HCT116 (cell line): ENCODE results near the gene ZNF814. TPM values are rescaled to one million over a fixed set of nuclear protein-coding genes. Genes with fewer than 3 reads are reported as not detected.
"Not testable (repeated sequence)": the region's sequence is repeated elsewhere in the genome, so short reads cannot be mapped to it uniquely, and the experiment has no call there.

Experiments used
- ATAC-seq: fragments of 200-7000 bp; cut with Tn5 transposase; 2 replicates; pipeline ENCODE4 v1.9.1; 2020; ENCODE audit warnings: mild to moderate bottlenecking, moderate library complexity
- BruUV-seq: library from RNA; stranded (reverse); fragments of 400-500 nt; replicated peaks from 2 replicates; lab custom pipeline; 2021; lab: Mats Ljungman, UMichigan
- CTCF ChIA-PET: fragments of 300-600 bp; sonication (Branson Sonifier 250); formaldehyde crosslinking; loops from one replicate; lab custom pipeline; 2021; ENCODE audit warnings: antibody characterized with exemption; lab: Charles Lee
- POLR2A ChIA-PET: fragments of 300-600, 350-600 bp; sonication (Branson Sonifier 250); formaldehyde crosslinking; loops from one replicate; lab custom pipeline; 2021; ENCODE audit warnings: antibody characterized with exemption; lab: Charles Lee
- RAD21 ChIA-PET, 2 experiments: fragments of 300-600 bp; sonication (Branson Sonifier 250); formaldehyde crosslinking; loops; one replicate each; lab custom pipeline; 2023; ENCODE audit warnings: low total read pairs in 2 of 2; ENCODE audit not compliant: uncharacterized antibody in 2 of 2, unreplicated experiment in 2 of 2, low non-redundant PET in 1 of 2; lab: Charles Lee
- DNase-seq: peaks from one replicate; pipeline ENCODE4 v3.0.0-alpha.2; 2010; ENCODE audit warnings: low read depth, low spot score
- H2AFZ ChIP-seq: fragments of 200-600 bp; shearing (Covaris generic), sonication (generic); 2 replicates; pipeline ENCODE4 v1.6.1; 2017; ENCODE audit warnings: low read depth, mixed run types, mixed read lengths, antibody characterized with exemption, low read length; ENCODE audit not compliant: poor library complexity, severe bottlenecking
- H3K27ac ChIP-seq: 2 replicates; pipeline ENCODE4 v1.5.1; 2012; ENCODE audit warnings: low read depth, low read length
- H3K27me3 ChIP-seq: fragments of 200-600 bp; sonication (generic); 2 replicates; pipeline ENCODE4 v1.6.1; 2016; ENCODE audit warnings: mixed run types, low read length, mixed read lengths; ENCODE audit not compliant: insufficient read depth
- H3K36me3 ChIP-seq, 2 experiments: fragments of 200-500 bp in 1 of 2; fragments of 200-600 bp in 1 of 2; sonication (Bioruptor generic) in 1 of 2; sonication (generic) in 1 of 2; 2 replicates each; pipeline versions ENCODE4 v1.5.1 to v1.6.1; 2014 to 2016; ENCODE audit warnings: low read length in 2 of 2, inconsistent platforms in 1 of 2, mixed read lengths in 1 of 2, mixed run types in 1 of 2; ENCODE audit not compliant: insufficient read depth in 2 of 2, control insufficient read depth in 1 of 2
- H3K4me1 ChIP-seq, 2 experiments: fragments of 200-600 bp in 1 of 2; sonication (generic) in 1 of 2; 2 replicates each; pipeline versions ENCODE4 v1.5.1 to v1.6.1; 2012 to 2017; ENCODE audit warnings: low read length in 2 of 2, inconsistent platforms in 1 of 2, mild to moderate bottlenecking in 1 of 2, mixed read lengths in 1 of 2, mixed run types in 1 of 2, moderate library complexity in 1 of 2; ENCODE audit not compliant: insufficient read depth in 2 of 2, control insufficient read depth in 1 of 2
- H3K4me2 ChIP-seq: fragments of 200-600 bp; sonication (generic); 2 replicates; pipeline ENCODE4 v1.6.1; 2017; ENCODE audit warnings: mixed run types, low read length, mixed read lengths
- H3K4me3 ChIP-seq, 2 experiments: fragments of 200-600 bp in 1 of 2; sonication (generic) in 1 of 2; replicated peaks in 1 of 2; 2 replicates each; pipeline ENCODE4 v1.5.1; 2011 to 2016; ENCODE audit warnings: low read length in 2 of 2, control low read depth in 1 of 2, low read depth in 1 of 2, mild to moderate bottlenecking in 1 of 2, mixed read lengths in 1 of 2, mixed run types in 1 of 2
- H3K79me2 ChIP-seq: fragments of 200-600 bp; sonication (generic); 2 replicates; pipeline ENCODE4 v1.6.1; 2017; ENCODE audit warnings: mild to moderate bottlenecking, mixed run types, low read length, moderate library complexity, mixed read lengths; ENCODE audit not compliant: insufficient read depth
- H3K9ac ChIP-seq: fragments of 200-600 bp; sonication (generic); 2 replicates; pipeline ENCODE4 v1.6.1; 2016; ENCODE audit warnings: low read length, mixed read lengths
- H3K9me2 ChIP-seq: fragments of 200-600 bp; sonication (generic), shearing (Covaris generic); 2 replicates; pipeline ENCODE4 v1.6.1; 2017; ENCODE audit warnings: mixed run types, mild to moderate bottlenecking, moderate library complexity; ENCODE audit not compliant: insufficient read depth
- H3K9me3 ChIP-seq, 2 experiments: fragments of 200-500 bp in 1 of 2; fragments of 200-600 bp in 1 of 2; sonication (Bioruptor generic) in 1 of 2; sonication (generic) in 1 of 2; 2 replicates each; pipeline ENCODE4 v1.6.1; 2014 to 2017; ENCODE audit warnings: low read length in 2 of 2, mixed read lengths in 2 of 2, inconsistent platforms in 1 of 2, low read depth in 1 of 2, mild to moderate bottlenecking in 1 of 2, mixed run types in 1 of 2, moderate library complexity in 1 of 2; ENCODE audit not compliant: control insufficient read depth in 1 of 2, insufficient read depth in 1 of 2
- H4K20me1 ChIP-seq: fragments of 200-600 bp; sonication (generic), shearing (Covaris generic); 2 replicates; pipeline ENCODE4 v1.6.1; 2017; ENCODE audit warnings: mixed run types, mild to moderate bottlenecking, moderate library complexity; ENCODE audit not compliant: insufficient read depth
- CBX3 ChIP-seq: IDR thresholded peaks from 2 replicates; pipeline ENCODE4 v1.6.1; 2012; ENCODE audit warnings: low read depth
- EGR1 ChIP-seq: IDR thresholded peaks from 2 replicates; pipeline ENCODE4 v1.6.1; 2012; ENCODE audit warnings: low read depth
- ELF1 ChIP-seq: IDR thresholded peaks from 2 replicates; pipeline ENCODE4 v1.6.1; 2012; ENCODE audit warnings: low read depth, borderline replicate concordance
- FOSL1 ChIP-seq: IDR thresholded peaks from 2 replicates; pipeline ENCODE4 v1.6.1; 2012; ENCODE audit warnings: low read depth
- POLR2AphosphoS5 ChIP-seq: IDR thresholded peaks from 2 replicates; pipeline ENCODE4 v1.6.1; 2011; ENCODE audit warnings: mild to moderate bottlenecking, low read depth, low read length, moderate library complexity
- RAD21 ChIP-seq: IDR thresholded peaks from 2 replicates; pipeline ENCODE4 v1.6.1; 2012; ENCODE audit warnings: low read depth, mild to moderate bottlenecking
- SP1 ChIP-seq: IDR thresholded peaks from 2 replicates; pipeline ENCODE4 v1.6.1; 2012; ENCODE audit warnings: low read depth
- SRF ChIP-seq: IDR thresholded peaks from 2 replicates; pipeline ENCODE4 v1.6.1; 2012; ENCODE audit warnings: low read depth
- YY1 ChIP-seq: IDR thresholded peaks from 2 replicates; pipeline ENCODE4 v1.6.1; 2011; ENCODE audit warnings: low read length, low read depth, moderate library complexity, mild to moderate bottlenecking; ENCODE audit not compliant: insufficient replicate concordance; ENCODE audit errors: extremely low read depth
- intact Hi-C: fragments of 100-400 bp; cut with micrococcal nuclease; formaldehyde crosslinking; loops from 2 replicates; pipeline ENCODE4 v1.10.0; 2022
- total RNA-seq: library from RNA; stranded (reverse); gene quantifications from one replicate; pipeline ENCODE4 v1.2.1, GENCODE V29; 2021; ENCODE audit not compliant: unreplicated experiment
- TF ChIP-seq, protein P1 (sequence below): IDR thresholded peaks from 2 replicates; pipeline ENCODE4 v1.6.1; 2012
- TF ChIP-seq, protein P2 (sequence below): IDR thresholded peaks from 2 replicates; pipeline ENCODE4 v1.6.1; 2012; ENCODE audit warnings: low read depth
- TF ChIP-seq, protein P3 (sequence below): IDR thresholded peaks from 2 replicates; pipeline ENCODE4 v1.6.1; 2011; ENCODE audit warnings: mild to moderate bottlenecking, low read length, moderate library complexity; ENCODE audit not compliant: insufficient replicate concordance; ENCODE audit errors: extremely low read depth
- TF ChIP-seq, protein P4 (sequence below), 3 experiments: fragments of 200-600 bp in 1 of 3; sonication (generic) in 1 of 3; IDR thresholded peaks in 2 of 3; conservative IDR thresholded peaks in 1 of 3; 2 replicates each; pipeline ENCODE4 v1.5.1; 2012 to 2017; ENCODE audit warnings: low read depth in 2 of 3, low read length in 2 of 3, antibody characterized with exemption in 1 of 3, borderline replicate concordance in 1 of 3, control low read depth in 1 of 3, mild to moderate bottlenecking in 1 of 3, mixed read lengths in 1 of 3, mixed run types in 1 of 3, moderate library complexity in 1 of 3; ENCODE audit not compliant: insufficient read depth in 1 of 3

ZNF814 gene
- total RNA-seq, 1 experiment from 2014 or later: 2.5 TPM

DNA sequence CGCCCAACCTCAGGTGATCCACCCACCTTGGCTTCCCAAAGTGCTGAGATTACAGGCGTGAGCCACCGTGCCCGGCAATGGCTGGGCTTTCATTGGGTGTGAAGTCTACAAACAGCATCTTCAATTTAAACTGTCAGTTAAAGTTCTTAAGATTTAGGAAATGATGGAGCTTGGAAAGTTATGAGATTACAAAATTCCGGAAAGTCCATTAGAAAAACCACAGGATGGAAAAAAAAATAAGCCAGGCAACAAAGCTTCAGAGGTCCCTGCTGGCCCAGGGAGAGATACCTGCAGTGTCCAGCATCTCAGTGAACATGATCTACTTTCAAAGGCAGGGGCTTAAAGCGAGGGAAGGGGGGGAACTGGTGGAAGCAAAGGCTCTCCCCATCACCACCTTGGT lies 63.3 kb downstream of the ZNF814 start:
- no TSS peak for BruUV-seq
- Histone ChIP-seq H3K36me3 (peaks cover 3 to 20% of the 10 kb centered on the region in 2 experiments; a peak in 1 of 4 replicates), H3K79me2 (peaks cover 97% of the 10 kb centered on the region), H3K9me2 (no peaks in the 10 kb centered on the region), H3K4me1 (peaks cover 0 to 12% of the 10 kb centered on the region in 2 experiments; a peak in 2 of 4 replicates), H3K9me3 (no peaks in the 10 kb centered on the region), H3K27me3 (no peaks in the 10 kb centered on the region), H3K9ac (no peak overlapping the region)
- ChIA-PET POLR2A (no interaction called here), RAD21 (no interaction called here), CTCF (no interaction called here)
- intact Hi-C loops: no loop called here
- TF ChIP-seq EGR1 (no peak), SP1 (no peak), ELF1 (no peak), POLR2AphosphoS5 (no peak), RAD21 (no peak), FOSL1 (no peak), SRF (no peak), YY1 (no peak), CBX3 (no peak)
- TF ChIP-seq, protein P1, sequence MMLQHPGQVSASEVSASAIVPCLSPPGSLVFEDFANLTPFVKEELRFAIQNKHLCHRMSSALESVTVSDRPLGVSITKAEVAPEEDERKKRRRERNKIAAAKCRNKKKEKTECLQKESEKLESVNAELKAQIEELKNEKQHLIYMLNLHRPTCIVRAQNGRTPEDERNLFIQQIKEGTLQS: no peak
- TF ChIP-seq, protein P2, sequence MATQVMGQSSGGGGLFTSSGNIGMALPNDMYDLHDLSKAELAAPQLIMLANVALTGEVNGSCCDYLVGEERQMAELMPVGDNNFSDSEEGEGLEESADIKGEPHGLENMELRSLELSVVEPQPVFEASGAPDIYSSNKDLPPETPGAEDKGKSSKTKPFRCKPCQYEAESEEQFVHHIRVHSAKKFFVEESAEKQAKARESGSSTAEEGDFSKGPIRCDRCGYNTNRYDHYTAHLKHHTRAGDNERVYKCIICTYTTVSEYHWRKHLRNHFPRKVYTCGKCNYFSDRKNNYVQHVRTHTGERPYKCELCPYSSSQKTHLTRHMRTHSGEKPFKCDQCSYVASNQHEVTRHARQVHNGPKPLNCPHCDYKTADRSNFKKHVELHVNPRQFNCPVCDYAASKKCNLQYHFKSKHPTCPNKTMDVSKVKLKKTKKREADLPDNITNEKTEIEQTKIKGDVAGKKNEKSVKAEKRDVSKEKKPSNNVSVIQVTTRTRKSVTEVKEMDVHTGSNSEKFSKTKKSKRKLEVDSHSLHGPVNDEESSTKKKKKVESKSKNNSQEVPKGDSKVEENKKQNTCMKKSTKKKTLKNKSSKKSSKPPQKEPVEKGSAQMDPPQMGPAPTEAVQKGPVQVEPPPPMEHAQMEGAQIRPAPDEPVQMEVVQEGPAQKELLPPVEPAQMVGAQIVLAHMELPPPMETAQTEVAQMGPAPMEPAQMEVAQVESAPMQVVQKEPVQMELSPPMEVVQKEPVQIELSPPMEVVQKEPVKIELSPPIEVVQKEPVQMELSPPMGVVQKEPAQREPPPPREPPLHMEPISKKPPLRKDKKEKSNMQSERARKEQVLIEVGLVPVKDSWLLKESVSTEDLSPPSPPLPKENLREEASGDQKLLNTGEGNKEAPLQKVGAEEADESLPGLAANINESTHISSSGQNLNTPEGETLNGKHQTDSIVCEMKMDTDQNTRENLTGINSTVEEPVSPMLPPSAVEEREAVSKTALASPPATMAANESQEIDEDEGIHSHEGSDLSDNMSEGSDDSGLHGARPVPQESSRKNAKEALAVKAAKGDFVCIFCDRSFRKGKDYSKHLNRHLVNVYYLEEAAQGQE: no peak
- TF ChIP-seq, protein P3, sequence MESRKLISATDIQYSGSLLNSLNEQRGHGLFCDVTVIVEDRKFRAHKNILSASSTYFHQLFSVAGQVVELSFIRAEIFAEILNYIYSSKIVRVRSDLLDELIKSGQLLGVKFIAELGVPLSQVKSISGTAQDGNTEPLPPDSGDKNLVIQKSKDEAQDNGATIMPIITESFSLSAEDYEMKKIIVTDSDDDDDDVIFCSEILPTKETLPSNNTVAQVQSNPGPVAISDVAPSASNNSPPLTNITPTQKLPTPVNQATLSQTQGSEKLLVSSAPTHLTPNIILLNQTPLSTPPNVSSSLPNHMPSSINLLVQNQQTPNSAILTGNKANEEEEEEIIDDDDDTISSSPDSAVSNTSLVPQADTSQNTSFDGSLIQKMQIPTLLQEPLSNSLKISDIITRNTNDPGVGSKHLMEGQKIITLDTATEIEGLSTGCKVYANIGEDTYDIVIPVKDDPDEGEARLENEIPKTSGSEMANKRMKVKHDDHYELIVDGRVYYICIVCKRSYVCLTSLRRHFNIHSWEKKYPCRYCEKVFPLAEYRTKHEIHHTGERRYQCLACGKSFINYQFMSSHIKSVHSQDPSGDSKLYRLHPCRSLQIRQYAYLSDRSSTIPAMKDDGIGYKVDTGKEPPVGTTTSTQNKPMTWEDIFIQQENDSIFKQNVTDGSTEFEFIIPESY: no peak
- TF ChIP-seq, protein P4, sequence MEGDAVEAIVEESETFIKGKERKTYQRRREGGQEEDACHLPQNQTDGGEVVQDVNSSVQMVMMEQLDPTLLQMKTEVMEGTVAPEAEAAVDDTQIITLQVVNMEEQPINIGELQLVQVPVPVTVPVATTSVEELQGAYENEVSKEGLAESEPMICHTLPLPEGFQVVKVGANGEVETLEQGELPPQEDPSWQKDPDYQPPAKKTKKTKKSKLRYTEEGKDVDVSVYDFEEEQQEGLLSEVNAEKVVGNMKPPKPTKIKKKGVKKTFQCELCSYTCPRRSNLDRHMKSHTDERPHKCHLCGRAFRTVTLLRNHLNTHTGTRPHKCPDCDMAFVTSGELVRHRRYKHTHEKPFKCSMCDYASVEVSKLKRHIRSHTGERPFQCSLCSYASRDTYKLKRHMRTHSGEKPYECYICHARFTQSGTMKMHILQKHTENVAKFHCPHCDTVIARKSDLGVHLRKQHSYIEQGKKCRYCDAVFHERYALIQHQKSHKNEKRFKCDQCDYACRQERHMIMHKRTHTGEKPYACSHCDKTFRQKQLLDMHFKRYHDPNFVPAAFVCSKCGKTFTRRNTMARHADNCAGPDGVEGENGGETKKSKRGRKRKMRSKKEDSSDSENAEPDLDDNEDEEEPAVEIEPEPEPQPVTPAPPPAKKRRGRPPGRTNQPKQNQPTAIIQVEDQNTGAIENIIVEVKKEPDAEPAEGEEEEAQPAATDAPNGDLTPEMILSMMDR (IDR thresholded peaks at IDR 0.05 in 2 of 3, conservative IDR thresholded peaks at IDR 0.05 in 1 of 3; ENCODE audit: borderline replicate concordance in 1 of 3, insufficient read depth in 1 of 3, low read depth in 2 of 3, low read length in 2 of 3): no peak
- TF ChIP-seq, all 23 proteins: peak for 0
- Histone ChIP-seq H3K4me3 (no peak overlapping the region), H3K4me2 (no peak overlapping the region), H3K27ac (no peak overlapping the region), H2AFZ (no peak overlapping the region), H4K20me1 (peaks cover 10% of the 10 kb centered on the region; the same call in 1 of the 2 replicates)
- ATAC-seq: no peak
- no peak for DNase-seq

GRCh38 chr19:57823608-57824007 lies 65.2 kb downstream of the ZNF814 start:
- POLR2A ChIA-PET, H3K27me3 ChIP-seq, H3K9me2 ChIP-seq, RAD21 ChIA-PET, H3K4me2 ChIP-seq, intact Hi-C loops, H4K20me1 ChIP-seq, DNase-seq, BruUV-seq, CTCF ChIA-PET, ATAC-seq, H3K27ac ChIP-seq, H3K9ac ChIP-seq, H2AFZ ChIP-seq, H3K4me3 ChIP-seq, H3K9me3 ChIP-seq: not testable (repeated sequence)
- H3K79me2 ChIP-seq: peaks cover 91% of the 10 kb centered on the region
- H3K4me1 ChIP-seq: peaks cover 0 to 12% of the 10 kb centered on the region in 2 experiments; a peak in 3 of 4 replicates
- peaks cover 3 to 20% of the 10 kb centered on the region in 2 experiments; a peak in 2 of 4 replicates for H3K36me3 ChIP-seq
